Measurements from ENCODE around the gene SLC3A2. TPM values are rescaled to one million over a fixed set of nuclear protein-coding genes. Genes with fewer than 3 reads are reported as not detected.
A peak's percentile ranks its signal among the peaks of the same experiment; 100 is the strongest.

Gene SLC3A2
- total and polyA plus RNA-seq, 2 of the 13 experiments (the other 11 are each of a cell fraction or from before 2014, with no cell fraction given), result 213 to 226 TPM

DNA sequence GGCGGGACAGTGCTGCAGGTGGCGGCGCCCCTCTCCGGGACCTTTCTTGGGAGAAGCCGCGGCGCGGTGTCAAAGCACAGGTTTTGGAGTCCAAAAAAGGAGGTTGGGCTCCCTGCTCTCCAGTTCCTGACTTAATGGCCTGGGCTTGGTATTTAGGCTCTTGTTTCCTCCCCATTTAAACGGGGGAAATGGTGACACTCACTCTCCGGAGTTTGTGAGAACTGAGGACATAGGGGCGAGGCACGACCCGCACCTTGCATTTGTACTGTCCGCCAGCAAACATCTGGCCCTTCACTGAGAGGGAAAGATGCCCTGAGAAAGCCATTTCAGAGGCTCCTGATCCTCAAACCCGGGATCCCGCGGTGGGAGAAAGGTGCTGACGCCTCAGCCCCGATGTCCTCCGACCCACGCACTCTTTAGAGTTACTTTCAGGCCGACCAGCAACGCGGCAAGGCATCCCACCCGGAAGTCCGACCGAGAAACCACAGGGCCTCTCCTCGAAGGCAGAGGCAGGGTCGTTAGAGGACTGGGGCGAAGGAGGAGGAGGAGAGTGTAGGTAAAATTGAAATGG lies 38.4 kb upstream of the SLC3A2 start (continued):
- no peak for TF ChIP-seq ZNF383 (CRISPR knock-in tag; IDR thresholded peaks at IDR 0.05; ENCODE audit: borderline replicate concordance)
- TF ChIP-seq, protein P1, sequence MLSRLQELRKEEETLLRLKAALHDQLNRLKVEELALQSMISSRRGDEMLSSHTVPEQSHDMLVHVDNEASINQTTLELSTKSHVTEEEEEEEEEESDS (CRISPR knock-in tag; IDR thresholded peaks at IDR 0.05; ENCODE audit: borderline replicate concordance), result no peak
- peak; percentile 26 for TF ChIP-seq AGO2 (optimal IDR thresholded peaks at IDR 0.05; ENCODE audit: low read depth, low read length)
- TF ChIP-seq ZNF724P (CRISPR knock-in tag; IDR thresholded peaks at IDR 0.05; ENCODE audit: borderline replicate concordance), result peak; percentile 38; the same call in 1 of the 2 replicates
- no peak for TF ChIP-seq KLF12 (CRISPR knock-in tag; IDR thresholded peaks at IDR 0.05; ENCODE audit: borderline replicate concordance)
- TF ChIP-seq HIVEP1 (CRISPR knock-in tag; IDR thresholded peaks at IDR 0.05), result peak; percentile 20; the same call in 1 of the 2 replicates
- 0 out of 2 replicates have a peak, but pooled peaks have one; percentile 28 for TF ChIP-seq SIN3A (IDR thresholded peaks at IDR 0.05; ENCODE audit: borderline replicate concordance, low read depth, low read length)
- TF ChIP-seq, protein P2, sequence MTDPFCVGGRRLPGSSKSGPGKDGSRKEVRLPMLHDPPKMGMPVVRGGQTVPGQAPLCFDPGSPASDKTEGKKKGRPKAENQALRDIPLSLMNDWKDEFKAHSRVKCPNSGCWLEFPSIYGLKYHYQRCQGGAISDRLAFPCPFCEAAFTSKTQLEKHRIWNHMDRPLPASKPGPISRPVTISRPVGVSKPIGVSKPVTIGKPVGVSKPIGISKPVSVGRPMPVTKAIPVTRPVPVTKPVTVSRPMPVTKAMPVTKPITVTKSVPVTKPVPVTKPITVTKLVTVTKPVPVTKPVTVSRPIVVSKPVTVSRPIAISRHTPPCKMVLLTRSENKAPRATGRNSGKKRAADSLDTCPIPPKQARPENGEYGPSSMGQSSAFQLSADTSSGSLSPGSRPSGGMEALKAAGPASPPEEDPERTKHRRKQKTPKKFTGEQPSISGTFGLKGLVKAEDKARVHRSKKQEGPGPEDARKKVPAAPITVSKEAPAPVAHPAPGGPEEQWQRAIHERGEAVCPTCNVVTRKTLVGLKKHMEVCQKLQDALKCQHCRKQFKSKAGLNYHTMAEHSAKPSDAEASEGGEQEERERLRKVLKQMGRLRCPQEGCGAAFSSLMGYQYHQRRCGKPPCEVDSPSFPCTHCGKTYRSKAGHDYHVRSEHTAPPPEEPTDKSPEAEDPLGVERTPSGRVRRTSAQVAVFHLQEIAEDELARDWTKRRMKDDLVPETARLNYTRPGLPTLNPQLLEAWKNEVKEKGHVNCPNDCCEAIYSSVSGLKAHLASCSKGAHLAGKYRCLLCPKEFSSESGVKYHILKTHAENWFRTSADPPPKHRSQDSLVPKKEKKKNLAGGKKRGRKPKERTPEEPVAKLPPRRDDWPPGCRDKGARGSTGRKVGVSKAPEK (CRISPR knock-in tag; IDR thresholded peaks at IDR 0.05; ENCODE audit: borderline replicate concordance), result no peak
- 0 out of 2 replicates have a peak, but pooled peaks have one; percentile 38 for TF ChIP-seq ZNF607 (CRISPR knock-in tag; IDR thresholded peaks at IDR 0.05; ENCODE audit: borderline replicate concordance)
- TF ChIP-seq NCOA1 (CRISPR knock-in tag; IDR thresholded peaks at IDR 0.05), result 0 out of 2 replicates have a peak, but pooled peaks have one; percentile 37
- TF ChIP-seq ZNF367 (CRISPR knock-in tag; IDR thresholded peaks at IDR 0.05; ENCODE audit: borderline replicate concordance), result no peak
- TF ChIP-seq, protein P3, sequence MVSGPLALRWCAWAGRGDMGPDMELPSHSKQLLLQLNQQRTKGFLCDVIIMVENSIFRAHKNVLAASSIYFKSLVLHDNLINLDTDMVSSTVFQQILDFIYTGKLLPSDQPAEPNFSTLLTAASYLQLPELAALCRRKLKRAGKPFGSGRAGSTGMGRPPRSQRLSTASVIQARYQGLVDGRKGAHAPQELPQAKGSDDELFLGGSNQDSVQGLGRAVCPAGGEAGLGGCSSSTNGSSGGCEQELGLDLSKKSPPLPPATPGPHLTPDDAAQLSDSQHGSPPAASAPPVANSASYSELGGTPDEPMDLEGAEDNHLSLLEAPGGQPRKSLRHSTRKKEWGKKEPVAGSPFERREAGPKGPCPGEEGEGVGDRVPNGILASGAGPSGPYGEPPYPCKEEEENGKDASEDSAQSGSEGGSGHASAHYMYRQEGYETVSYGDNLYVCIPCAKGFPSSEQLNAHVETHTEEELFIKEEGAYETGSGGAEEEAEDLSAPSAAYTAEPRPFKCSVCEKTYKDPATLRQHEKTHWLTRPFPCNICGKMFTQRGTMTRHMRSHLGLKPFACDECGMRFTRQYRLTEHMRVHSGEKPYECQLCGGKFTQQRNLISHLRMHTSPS (CRISPR knock-in tag; IDR thresholded peaks at IDR 0.05; ENCODE audit: low read depth), result no peak
- TF ChIP-seq, protein P4, sequence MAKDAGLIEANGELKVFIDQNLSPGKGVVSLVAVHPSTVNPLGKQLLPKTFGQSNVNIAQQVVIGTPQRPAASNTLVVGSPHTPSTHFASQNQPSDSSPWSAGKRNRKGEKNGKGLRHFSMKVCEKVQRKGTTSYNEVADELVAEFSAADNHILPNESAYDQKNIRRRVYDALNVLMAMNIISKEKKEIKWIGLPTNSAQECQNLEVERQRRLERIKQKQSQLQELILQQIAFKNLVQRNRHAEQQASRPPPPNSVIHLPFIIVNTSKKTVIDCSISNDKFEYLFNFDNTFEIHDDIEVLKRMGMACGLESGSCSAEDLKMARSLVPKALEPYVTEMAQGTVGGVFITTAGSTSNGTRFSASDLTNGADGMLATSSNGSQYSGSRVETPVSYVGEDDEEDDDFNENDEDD (CRISPR knock-in tag; IDR thresholded peaks at IDR 0.05; ENCODE audit: borderline replicate concordance), result 0 out of 2 replicates have a peak, but pooled peaks have one; percentile 3
- no peak for TF ChIP-seq FOXO1 (CRISPR knock-in tag; IDR thresholded peaks at IDR 0.05)
- peak; percentile 89 for TF ChIP-seq ELF1 (CRISPR knock-in tag; IDR thresholded peaks at IDR 0.05)
- TF ChIP-seq ZNF446 (CRISPR knock-in tag; IDR thresholded peaks at IDR 0.05), result peak; percentile 64; the same call in 1 of the 2 replicates
- no peak for TF ChIP-seq ZNF234 (CRISPR knock-in tag; conservative IDR thresholded peaks at IDR 0.05)
- peak; percentile 50 for TF ChIP-seq ELF3 (CRISPR knock-in tag; IDR thresholded peaks at IDR 0.05)
- no peak for TF ChIP-seq ZNF44 (CRISPR knock-in tag; IDR thresholded peaks at IDR 0.05)
- TF ChIP-seq ASH2L (IDR thresholded peaks at IDR 0.05; ENCODE audit: insufficient read length, low read depth, low read length), result peak; percentile 55
- TF ChIP-seq MTA1 (CRISPR knock-in tag; IDR thresholded peaks at IDR 0.05; ENCODE audit: borderline replicate concordance), result 0 out of 2 replicates have a peak, but pooled peaks have one; percentile 13
- no peak for TF ChIP-seq CEBPG (CRISPR knock-in tag; IDR thresholded peaks at IDR 0.05)
- TF ChIP-seq, protein P5, sequence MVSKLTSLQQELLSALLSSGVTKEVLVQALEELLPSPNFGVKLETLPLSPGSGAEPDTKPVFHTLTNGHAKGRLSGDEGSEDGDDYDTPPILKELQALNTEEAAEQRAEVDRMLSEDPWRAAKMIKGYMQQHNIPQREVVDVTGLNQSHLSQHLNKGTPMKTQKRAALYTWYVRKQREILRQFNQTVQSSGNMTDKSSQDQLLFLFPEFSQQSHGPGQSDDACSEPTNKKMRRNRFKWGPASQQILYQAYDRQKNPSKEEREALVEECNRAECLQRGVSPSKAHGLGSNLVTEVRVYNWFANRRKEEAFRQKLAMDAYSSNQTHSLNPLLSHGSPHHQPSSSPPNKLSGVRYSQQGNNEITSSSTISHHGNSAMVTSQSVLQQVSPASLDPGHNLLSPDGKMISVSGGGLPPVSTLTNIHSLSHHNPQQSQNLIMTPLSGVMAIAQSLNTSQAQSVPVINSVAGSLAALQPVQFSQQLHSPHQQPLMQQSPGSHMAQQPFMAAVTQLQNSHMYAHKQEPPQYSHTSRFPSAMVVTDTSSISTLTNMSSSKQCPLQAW (CRISPR knock-in tag; IDR thresholded peaks at IDR 0.05), result peak; percentile 50
